Measurements from ENCODE around the gene RHAG. TPM values are rescaled to one million over a fixed set of nuclear protein-coding genes. Genes with fewer than 3 reads are reported as not detected.

RHAG gene
- total RNA-seq, 1 donor from 2014 or later, result not detected

GRCh38 chr6:49570474-49571079 lies 66.1 kb downstream of the RHAG start:
- DNase-seq (ENCODE audit: low read depth), result peak; percentile 18
- no peak for FAIRE-seq
- Histone ChIP-seq H2AFZ (ENCODE audit: low read depth, low read length) (no peak overlapping the region), H3K36me3 (ENCODE audit: insufficient read depth, low read length) (no peaks in the 10 kb centered on the region), H3K27ac (ENCODE audit: low read depth, low read length) (no peak overlapping the region), H3K79me2 (ENCODE audit: insufficient read depth, low read length) (no peaks in the 10 kb centered on the region), H3K4me1 (ENCODE audit: insufficient read depth, low read length) (peaks cover 7% of the 10 kb centered on the region), H3K9me3 (ENCODE audit: insufficient read depth, low read depth, low read length) (no peaks in the 10 kb centered on the region), H4K20me1 (ENCODE audit: insufficient read depth, low read length) (no peaks in the 10 kb centered on the region), H3K4me3 (ENCODE audit: insufficient read depth, low read depth, low read length) (no peak overlapping the region), H3K27me3 (ENCODE audit: insufficient read depth, low read length) (no peaks in the 10 kb centered on the region), H3K9ac (ENCODE audit: low read length) (no peak overlapping the region), H3K4me2 (ENCODE audit: low read length) (no peak overlapping the region)
- Mint-ChIP-seq H3K4me3 (ENCODE audit: unreplicated experiment) (no peak overlapping the region), H3K4me1 (ENCODE audit: low read depth, unreplicated experiment) (peaks cover 5% of the 10 kb centered on the region), H3K36me3 (ENCODE audit: low read depth, unreplicated experiment) (no peaks in the 10 kb centered on the region), H3K9me3 (ENCODE audit: unreplicated experiment) (no peaks in the 10 kb centered on the region), H3K27me3 (ENCODE audit: low read depth, unreplicated experiment) (no peaks in the 10 kb centered on the region), H3K27ac (ENCODE audit: unreplicated experiment) (no peak overlapping the region)
- TF ChIP-seq EZH2 (IDR thresholded peaks at IDR 0.05; ENCODE audit: insufficient read depth, low read length), result no peak
- TF ChIP-seq CTCF (IDR thresholded peaks at IDR 0.05; ENCODE audit: insufficient read depth, low read depth, low read length), result peak; percentile 9

GRCh38 chr6:49565855-49566254 lies 70.8 kb downstream of the RHAG start:
- no peak overlapping the region for H3K4me3 ChIP-seq (ENCODE audit: insufficient read depth, low read depth, low read length)
- H3K4me1 ChIP-seq (ENCODE audit: insufficient read depth, low read length), result peaks cover 7% of the 10 kb centered on the region
- no peak overlapping the region for H3K9ac ChIP-seq (ENCODE audit: low read length)
- H2AFZ ChIP-seq (ENCODE audit: low read depth, low read length), result peak overlapping the region; percentile 72
- TF ChIP-seq EZH2 (IDR thresholded peaks at IDR 0.05; ENCODE audit: insufficient read depth, low read length) (no peak), CTCF (IDR thresholded peaks at IDR 0.05; ENCODE audit: insufficient read depth, low read depth, low read length) (no peak)
- Mint-ChIP-seq H3K36me3 (ENCODE audit: low read depth, unreplicated experiment) (no peaks in the 10 kb centered on the region), H3K4me3 (ENCODE audit: unreplicated experiment) (no peak overlapping the region), H3K9me3 (ENCODE audit: unreplicated experiment) (no peaks in the 10 kb centered on the region), H3K27me3 (ENCODE audit: low read depth, unreplicated experiment) (no peaks in the 10 kb centered on the region), H3K27ac (ENCODE audit: unreplicated experiment) (no peak overlapping the region), H3K4me1 (ENCODE audit: low read depth, unreplicated experiment) (peaks cover 5% of the 10 kb centered on the region)
- H3K36me3 ChIP-seq (ENCODE audit: insufficient read depth, low read length), result no peaks in the 10 kb centered on the region
- no peaks in the 10 kb centered on the region for H3K9me3 ChIP-seq (ENCODE audit: insufficient read depth, low read depth, low read length)
- no peak for FAIRE-seq
- no peaks in the 10 kb centered on the region for H3K27me3 ChIP-seq (ENCODE audit: insufficient read depth, low read length)
- no peaks in the 10 kb centered on the region for H4K20me1 ChIP-seq (ENCODE audit: insufficient read depth, low read length)
- H3K27ac ChIP-seq (ENCODE audit: low read depth, low read length), result no peak overlapping the region
- no peak for DNase-seq (ENCODE audit: low read depth)
- peak overlapping the region; percentile 23 for H3K4me2 ChIP-seq (ENCODE audit: low read length)
- no peaks in the 10 kb centered on the region for H3K79me2 ChIP-seq (ENCODE audit: insufficient read depth, low read length)

GRCh38 chr6:49565261-49565660 lies 71.4 kb downstream of the RHAG start:
- no peaks in the 10 kb centered on the region for H3K36me3 ChIP-seq (ENCODE audit: insufficient read depth, low read length)
- Mint-ChIP-seq H3K27ac (ENCODE audit: unreplicated experiment) (no peak overlapping the region), H3K9me3 (ENCODE audit: unreplicated experiment) (no peaks in the 10 kb centered on the region), H3K27me3 (ENCODE audit: low read depth, unreplicated experiment) (no peaks in the 10 kb centered on the region), H3K4me1 (ENCODE audit: low read depth, unreplicated experiment) (peaks cover 5% of the 10 kb centered on the region), H3K36me3 (ENCODE audit: low read depth, unreplicated experiment) (no peaks in the 10 kb centered on the region), H3K4me3 (ENCODE audit: unreplicated experiment) (no peak overlapping the region)
- H3K79me2 ChIP-seq (ENCODE audit: insufficient read depth, low read length), result no peaks in the 10 kb centered on the region
- no peak overlapping the region for H3K27ac ChIP-seq (ENCODE audit: low read depth, low read length)
- H3K4me3 ChIP-seq (ENCODE audit: insufficient read depth, low read depth, low read length), result no peak overlapping the region
- H4K20me1 ChIP-seq (ENCODE audit: insufficient read depth, low read length), result no peaks in the 10 kb centered on the region
- peaks cover 7% of the 10 kb centered on the region for H3K4me1 ChIP-seq (ENCODE audit: insufficient read depth, low read length)
- TF ChIP-seq CTCF (IDR thresholded peaks at IDR 0.05; ENCODE audit: insufficient read depth, low read depth, low read length) (no peak), EZH2 (IDR thresholded peaks at IDR 0.05; ENCODE audit: insufficient read depth, low read length) (no peak)
- H3K27me3 ChIP-seq (ENCODE audit: insufficient read depth, low read length), result no peaks in the 10 kb centered on the region
- no peak overlapping the region for H3K4me2 ChIP-seq (ENCODE audit: low read length)
- DNase-seq (ENCODE audit: low read depth) (no peak), FAIRE-seq (no peak)
- no peaks in the 10 kb centered on the region for H3K9me3 ChIP-seq (ENCODE audit: insufficient read depth, low read depth, low read length)
- H2AFZ ChIP-seq (ENCODE audit: low read depth, low read length), result peak overlapping the region; percentile 72
- no peak overlapping the region for H3K9ac ChIP-seq (ENCODE audit: low read length)
